ENCODE results near the gene NCKAP1. TPM values are rescaled to one million over a fixed set of nuclear protein-coding genes. Genes with fewer than 3 reads are reported as not detected.

NCKAP1 gene
- total RNA-seq, 1 experiment from 2014 or later, result 115 TPM

GRCh38 chr2:183025993-183026392, 12.3 kb downstream of the NCKAP1 start:
- H4K20me1 ChIP-seq (ENCODE audit: insufficient read depth), result peaks cover 34% of the 10 kb centered on the region; the same call in 1 of the 2 replicates
- DNase-seq (ENCODE audit: low read depth, low spot score) (no peak), ATAC-seq (no peak)
- no peak overlapping the region for H2AFZ ChIP-seq (ENCODE audit: low read depth, low read length, poor library complexity, severe bottlenecking)
- H3K79me2 ChIP-seq (ENCODE audit: insufficient read depth, low read length), result peaks cover 100% of the 10 kb centered on the region
- H3K4me1 ChIP-seq (ENCODE audit: control insufficient read depth in 1 of 2, insufficient read depth in 2 of 2, low read length in 2 of 2), result no peaks in the 10 kb centered on the region
- intact Hi-C loops (cut with micrococcal nuclease), result no loop called here
- BruUV-seq (replicated peaks), result no TSS peak
- H3K27me3 ChIP-seq (ENCODE audit: insufficient read depth, low read length), result no peaks in the 10 kb centered on the region
- H3K27ac ChIP-seq (ENCODE audit: low read depth, low read length), result no peak overlapping the region
- H3K4me2 ChIP-seq (ENCODE audit: low read length), result no peak overlapping the region
- H3K9me2 ChIP-seq (ENCODE audit: insufficient read depth), result no peaks in the 10 kb centered on the region
- H3K4me3 ChIP-seq (replicated peaks in 1 of 2; ENCODE audit: low read depth in 1 of 2, low read length in 2 of 2), result no peak overlapping the region
- H3K36me3 ChIP-seq (ENCODE audit: control insufficient read depth in 1 of 2, insufficient read depth in 2 of 2, low read length in 2 of 2), result no peaks in the 10 kb centered on the region; a peak in 3 of 4 replicates
- ChIA-PET CTCF (interaction anchor here (0.9 to 1.2 kb wide), 2 partner anchors 12 to 46 kb away, joined by 4 read pairs; partner anchors contain the start of gene NCKAP1), POLR2A (interaction anchor here (1.0 kb wide), 1 partner anchor 9 kb away, joined by 3 read pairs; no protein-coding TSS in a partner anchor), RAD21 (ENCODE audit: low non-redundant PET in 1 of 2, low total read pairs in 2 of 2, uncharacterized antibody in 2 of 2, unreplicated experiment in 2 of 2) (interaction anchor here in 1 of 2 experiments (0.6 kb wide), 1 partner anchor 83 kb away, joined by 3 read pairs; no protein-coding TSS in a partner anchor)
- H3K9ac ChIP-seq (ENCODE audit: low read length), result no peak overlapping the region
- H3K9me3 ChIP-seq (ENCODE audit: control insufficient read depth in 1 of 2, insufficient read depth in 1 of 2, low read depth in 1 of 2, low read length in 2 of 2), result no peaks in the 10 kb centered on the region
- TF ChIP-seq EZH2phosphoT487 (IDR thresholded peaks at IDR 0.05; ENCODE audit: borderline replicate concordance) (no peak), SIN3A (IDR thresholded peaks at IDR 0.05; ENCODE audit: low read depth) (no peak), JUND (IDR thresholded peaks at IDR 0.05) (no peak), ELF1 (IDR thresholded peaks at IDR 0.05; ENCODE audit: borderline replicate concordance, low read depth) (no peak), EZH2 (IDR thresholded peaks at IDR 0.05) (no peak)
- TF ChIP-seq, protein P1, sequence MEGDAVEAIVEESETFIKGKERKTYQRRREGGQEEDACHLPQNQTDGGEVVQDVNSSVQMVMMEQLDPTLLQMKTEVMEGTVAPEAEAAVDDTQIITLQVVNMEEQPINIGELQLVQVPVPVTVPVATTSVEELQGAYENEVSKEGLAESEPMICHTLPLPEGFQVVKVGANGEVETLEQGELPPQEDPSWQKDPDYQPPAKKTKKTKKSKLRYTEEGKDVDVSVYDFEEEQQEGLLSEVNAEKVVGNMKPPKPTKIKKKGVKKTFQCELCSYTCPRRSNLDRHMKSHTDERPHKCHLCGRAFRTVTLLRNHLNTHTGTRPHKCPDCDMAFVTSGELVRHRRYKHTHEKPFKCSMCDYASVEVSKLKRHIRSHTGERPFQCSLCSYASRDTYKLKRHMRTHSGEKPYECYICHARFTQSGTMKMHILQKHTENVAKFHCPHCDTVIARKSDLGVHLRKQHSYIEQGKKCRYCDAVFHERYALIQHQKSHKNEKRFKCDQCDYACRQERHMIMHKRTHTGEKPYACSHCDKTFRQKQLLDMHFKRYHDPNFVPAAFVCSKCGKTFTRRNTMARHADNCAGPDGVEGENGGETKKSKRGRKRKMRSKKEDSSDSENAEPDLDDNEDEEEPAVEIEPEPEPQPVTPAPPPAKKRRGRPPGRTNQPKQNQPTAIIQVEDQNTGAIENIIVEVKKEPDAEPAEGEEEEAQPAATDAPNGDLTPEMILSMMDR (IDR thresholded peaks at IDR 0.05 in 2 of 3, conservative IDR thresholded peaks at IDR 0.05 in 1 of 3; ENCODE audit: borderline replicate concordance in 1 of 3, insufficient read depth in 1 of 3, low read depth in 2 of 3, low read length in 2 of 3), result no peak

GRCh38 chr2:183024339-183025095, 13.7 kb downstream of the NCKAP1 start:
- Histone ChIP-seq H3K27ac (ENCODE audit: low read depth, low read length) (no peak overlapping the region), H3K9me2 (ENCODE audit: insufficient read depth) (no peaks in the 10 kb centered on the region), H4K20me1 (ENCODE audit: insufficient read depth) (peaks cover 30% of the 10 kb centered on the region; the same call in 1 of the 2 replicates), H3K4me2 (ENCODE audit: low read length) (no peak overlapping the region), H3K36me3 (ENCODE audit: control insufficient read depth in 1 of 2, insufficient read depth in 2 of 2, low read length in 2 of 2) (no peaks in the 10 kb centered on the region; a peak in 3 of 4 replicates), H3K4me1 (ENCODE audit: control insufficient read depth in 1 of 2, insufficient read depth in 2 of 2, low read length in 2 of 2) (no peaks in the 10 kb centered on the region), H3K9ac (ENCODE audit: low read length) (no peak overlapping the region), H2AFZ (ENCODE audit: low read depth, low read length, poor library complexity, severe bottlenecking) (no peak overlapping the region), H3K79me2 (ENCODE audit: insufficient read depth, low read length) (peaks cover 100% of the 10 kb centered on the region), H3K27me3 (ENCODE audit: insufficient read depth, low read length) (no peaks in the 10 kb centered on the region), H3K4me3 (replicated peaks in 1 of 2; ENCODE audit: low read depth in 1 of 2, low read length in 2 of 2) (no peak overlapping the region), H3K9me3 (ENCODE audit: control insufficient read depth in 1 of 2, insufficient read depth in 1 of 2, low read depth in 1 of 2, low read length in 2 of 2) (no peaks in the 10 kb centered on the region)
- DNase-seq (ENCODE audit: low read depth, low spot score), result no peak
- ATAC-seq, result no peak
- RAD21 ChIA-PET (ENCODE audit: low non-redundant PET in 1 of 2, low total read pairs in 2 of 2, uncharacterized antibody in 2 of 2, unreplicated experiment in 2 of 2), result no interaction called here
- intact Hi-C loops (cut with micrococcal nuclease), result no loop called here
- CTCF ChIA-PET, result no interaction called here
- BruUV-seq (replicated peaks), result no TSS peak
- POLR2A ChIA-PET, result no interaction called here
- TF ChIP-seq ZFX (IDR thresholded peaks at IDR 0.05) (no peak), RAD21 (IDR thresholded peaks at IDR 0.05; ENCODE audit: low read depth) (no peak), SRF (IDR thresholded peaks at IDR 0.05; ENCODE audit: low read depth) (no peak), POLR2A (IDR thresholded peaks at IDR 0.05; ENCODE audit: borderline replicate concordance, extremely low read depth, insufficient read depth, insufficient read length) (no peak), TCF7L2 (IDR thresholded peaks at IDR 0.05; ENCODE audit: borderline replicate concordance, extremely low read depth, insufficient read depth, insufficient read length) (no peak)
- TF ChIP-seq, protein P1 (IDR thresholded peaks at IDR 0.05 in 2 of 3, conservative IDR thresholded peaks at IDR 0.05 in 1 of 3; ENCODE audit: borderline replicate concordance in 1 of 3, insufficient read depth in 1 of 3, low read depth in 2 of 3, low read length in 2 of 3), result no peak
